HL-60 (cell line): ENCODE data around the gene PCCA.

Experiments used
- CTCF ChIP-seq: IDR thresholded peaks from one replicate; pipeline ENCODE4 v1.5.1; 2011; ENCODE audit warnings: low read length, control low read depth, inconsistent platforms; ENCODE audit not compliant: insufficient read depth
- POLR2AphosphoS5 ChIP-seq: IDR thresholded peaks from 2 replicates; pipeline ENCODE4 v1.6.1; 2012; ENCODE audit warnings: low read depth
- SPI1 ChIP-seq: IDR thresholded peaks from 2 replicates; pipeline ENCODE4 v1.6.1; 2012; ENCODE audit warnings: low read depth, mild to moderate bottlenecking, borderline replicate concordance

- TF ChIP-seq CTCF (no peak), POLR2AphosphoS5 (no peak), SPI1 (no peak)
Measured at GRCh38 chr13:100364591-100364990, 275.7 kb downstream of the PCCA start.
